HG03108 (cell line): ENCODE measurements around the gene PROX1.

Experiments
- ATAC-seq: cut with Tn5 transposase; IDR thresholded peaks from one replicate; pipeline ENCODE4 v1.9.1; 2021; ENCODE audit warnings: moderate library complexity; ENCODE audit not compliant: unreplicated experiment

PROX1 gene

DNA sequence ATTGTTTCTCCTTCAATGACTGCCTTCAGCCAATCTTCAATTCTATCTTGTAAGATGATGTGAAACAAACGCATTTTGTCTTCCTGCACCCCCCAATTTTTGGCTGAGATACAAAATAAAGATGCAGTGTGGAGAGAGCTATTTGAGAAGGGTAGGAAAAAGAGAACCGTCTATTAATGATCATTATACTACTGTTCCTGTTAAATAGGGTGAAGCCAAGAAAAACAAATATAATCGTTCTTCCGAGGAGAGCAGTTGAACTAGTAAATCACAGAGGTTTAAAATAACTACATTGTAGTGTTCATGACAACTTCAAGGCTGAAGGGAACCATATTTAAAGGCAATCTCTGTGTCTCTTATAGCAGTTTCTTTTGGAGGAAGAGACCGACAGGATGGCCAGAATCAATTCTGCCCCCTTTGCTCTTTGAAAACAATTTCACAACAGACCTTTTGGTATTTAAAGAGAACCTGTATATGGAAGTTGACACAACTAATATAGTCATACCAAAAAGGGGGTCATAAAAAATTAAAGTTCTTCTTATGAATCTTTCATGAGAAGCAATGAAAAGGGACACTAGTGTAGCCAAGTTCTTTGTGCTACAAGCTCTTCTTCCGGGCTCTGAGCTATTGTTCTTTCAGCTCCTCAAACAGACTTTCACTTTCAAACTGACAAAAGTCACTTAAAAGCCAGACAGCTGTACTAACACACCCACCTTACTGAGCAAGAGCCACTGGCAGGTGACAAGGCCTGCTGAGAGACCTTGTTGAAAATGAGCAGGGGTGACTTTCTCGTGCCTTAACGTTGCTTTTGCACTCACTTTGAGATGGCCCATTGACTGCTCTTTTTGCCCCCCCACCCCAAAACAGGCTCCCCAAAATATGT lies 30.9 kb downstream of the PROX1 start:
- no peak for ATAC-seq

DNA sequence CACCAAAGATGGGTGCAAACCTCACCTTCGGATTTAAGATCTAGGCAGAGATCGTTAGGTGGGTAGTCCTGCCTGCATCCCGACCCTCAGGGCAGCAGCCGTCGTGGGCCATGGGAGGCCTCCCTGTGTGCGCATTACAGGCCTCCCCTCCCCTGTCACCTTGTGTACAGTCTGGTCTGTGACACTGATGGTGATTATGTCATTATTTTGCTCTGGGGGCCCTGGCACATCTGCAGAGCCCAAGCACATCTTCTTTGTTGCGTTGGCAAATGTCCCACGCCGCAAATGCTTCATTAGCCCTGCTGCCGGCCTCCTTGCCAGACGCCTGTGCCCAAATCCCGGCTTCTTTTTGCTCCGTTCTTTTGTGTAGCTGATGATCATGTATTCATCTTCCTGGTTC lies 31.7 kb downstream of the PROX1 start:
- no peak for ATAC-seq

DNA sequence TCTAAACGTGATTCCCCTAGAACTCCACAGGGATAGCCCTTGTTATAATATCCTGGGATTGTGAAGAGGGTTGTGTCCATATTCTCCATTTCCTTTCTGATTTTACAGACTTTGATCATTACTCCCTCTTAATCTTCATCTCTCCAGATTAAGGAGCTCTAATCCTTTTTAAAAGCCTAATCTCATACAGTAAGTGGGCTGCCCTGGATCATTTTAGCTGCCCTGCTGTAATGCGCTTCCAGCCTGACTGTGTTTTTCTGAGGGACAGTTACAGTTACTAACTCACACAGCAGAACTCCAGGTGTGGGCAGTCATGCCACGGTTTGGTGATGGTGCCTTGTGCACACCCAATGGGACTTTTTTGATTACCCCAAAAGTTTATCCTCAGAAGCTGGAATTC lies 33.5 kb downstream of the PROX1 start:
- ATAC-seq: no peak

DNA sequence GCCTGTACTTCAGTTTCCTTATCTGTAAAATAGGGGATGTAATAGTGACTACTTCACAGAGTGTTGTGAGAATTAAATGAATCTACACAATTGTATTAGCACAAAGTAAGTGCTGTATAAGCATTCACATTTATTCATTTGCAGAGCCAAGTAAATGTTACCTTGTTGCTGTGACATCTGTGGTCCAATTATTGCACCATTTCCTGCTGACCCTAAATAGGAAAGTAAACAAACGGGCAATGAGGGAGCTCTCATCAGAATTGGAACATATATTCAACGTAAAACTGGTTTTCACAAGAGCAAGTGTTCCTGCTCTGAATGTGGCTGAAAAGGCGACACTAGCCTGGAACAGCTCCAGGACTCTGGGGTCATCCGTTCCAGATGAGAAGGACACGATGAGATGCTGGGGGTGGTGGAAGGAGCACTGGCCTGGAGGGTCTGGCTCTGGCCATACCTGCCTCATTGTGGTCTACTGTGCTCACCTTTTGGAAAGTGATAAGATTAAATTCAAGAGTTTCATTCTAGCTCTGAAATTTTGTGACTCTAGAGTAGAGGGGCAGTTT lies 34.5 kb downstream of the PROX1 start:
- ATAC-seq: no peak

DNA sequence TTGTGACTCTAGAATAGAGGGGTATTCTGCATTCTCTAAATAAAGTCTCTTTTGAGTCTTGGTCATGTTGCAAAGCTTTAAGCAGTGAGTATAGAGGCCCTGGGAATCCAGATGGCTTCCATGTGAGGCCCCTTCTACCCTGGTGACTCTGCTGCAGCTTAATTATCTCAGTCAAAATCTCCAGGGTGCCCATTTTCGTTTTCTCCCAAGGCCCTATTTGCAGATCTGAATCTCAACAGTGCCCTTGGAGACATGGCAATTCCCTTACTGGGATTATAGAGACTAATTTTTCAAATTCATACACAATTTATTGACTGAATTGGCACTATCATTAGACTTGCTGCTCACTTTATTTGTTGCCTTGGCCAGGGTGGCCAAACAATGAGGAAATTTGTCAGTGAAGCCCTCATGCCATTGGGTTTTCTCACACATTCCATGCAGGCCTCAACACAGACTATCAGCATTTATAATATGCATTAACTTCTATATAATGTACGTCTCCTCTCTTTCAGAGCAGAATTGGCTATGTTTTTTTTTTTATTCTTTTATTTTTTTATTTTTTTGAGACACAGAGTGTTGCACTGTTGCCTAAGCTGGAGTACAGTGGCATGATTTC lies 35.1 kb downstream of the PROX1 start:
- ATAC-seq: no peak

DNA sequence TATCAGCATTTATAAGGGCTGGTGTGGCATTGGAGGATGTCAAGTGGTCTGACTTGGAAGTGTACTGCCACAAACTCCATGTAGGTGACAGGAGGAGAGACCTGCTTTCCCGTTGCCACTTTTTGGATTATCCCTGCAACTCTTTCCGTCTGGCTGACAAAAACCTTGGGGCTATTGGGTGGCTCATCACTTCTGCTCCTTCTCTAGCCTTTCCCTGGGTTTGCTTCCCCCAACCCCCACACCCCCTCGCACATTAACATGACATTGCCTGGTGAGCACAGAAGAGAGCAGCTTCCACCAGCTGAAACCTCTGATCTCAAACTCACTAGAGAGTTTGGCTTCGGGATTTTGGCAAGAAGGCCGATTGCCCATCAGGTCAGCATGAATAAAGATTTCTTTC lies 39.2 kb downstream of the PROX1 start:
- ATAC-seq: no peak

DNA sequence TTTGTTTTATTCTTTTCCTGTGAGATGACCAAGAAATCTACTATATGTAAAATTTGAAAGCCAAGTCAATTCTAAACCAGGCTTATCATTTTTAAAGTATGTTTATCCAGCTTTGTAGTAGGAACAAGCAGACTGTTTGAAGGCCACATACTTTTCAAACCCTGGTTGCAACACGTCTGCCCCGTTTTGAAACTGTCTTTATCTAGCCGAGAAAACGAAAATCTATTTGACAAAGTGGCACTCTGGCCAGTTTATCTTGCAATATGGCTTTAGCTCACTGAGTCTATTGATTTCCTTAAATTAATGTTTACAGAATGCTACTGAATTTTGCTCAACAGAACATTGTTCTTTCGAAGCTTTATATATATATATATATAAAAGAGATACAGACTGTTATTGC lies 39.7 kb downstream of the PROX1 start:
- no peak for ATAC-seq

DNA sequence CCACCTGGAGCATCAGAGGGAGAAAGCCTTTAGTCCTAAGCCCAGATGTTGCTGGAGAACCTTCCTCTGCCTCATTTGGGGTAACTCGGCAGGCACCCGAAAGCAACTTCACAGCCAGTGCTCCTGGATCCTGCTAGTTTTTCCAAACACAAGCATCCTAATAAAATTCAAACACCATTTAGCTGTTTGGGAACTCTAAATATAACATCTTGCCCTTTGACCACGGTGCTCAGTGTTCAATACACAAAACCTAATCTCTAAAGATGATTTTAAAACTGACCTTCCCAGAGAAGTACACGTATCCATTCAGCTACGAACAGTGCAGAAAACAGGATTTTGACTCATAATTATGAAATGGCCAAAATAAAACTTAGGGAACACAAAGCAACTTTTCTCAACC lies 40.3 kb downstream of the PROX1 start:
- no peak for ATAC-seq

DNA sequence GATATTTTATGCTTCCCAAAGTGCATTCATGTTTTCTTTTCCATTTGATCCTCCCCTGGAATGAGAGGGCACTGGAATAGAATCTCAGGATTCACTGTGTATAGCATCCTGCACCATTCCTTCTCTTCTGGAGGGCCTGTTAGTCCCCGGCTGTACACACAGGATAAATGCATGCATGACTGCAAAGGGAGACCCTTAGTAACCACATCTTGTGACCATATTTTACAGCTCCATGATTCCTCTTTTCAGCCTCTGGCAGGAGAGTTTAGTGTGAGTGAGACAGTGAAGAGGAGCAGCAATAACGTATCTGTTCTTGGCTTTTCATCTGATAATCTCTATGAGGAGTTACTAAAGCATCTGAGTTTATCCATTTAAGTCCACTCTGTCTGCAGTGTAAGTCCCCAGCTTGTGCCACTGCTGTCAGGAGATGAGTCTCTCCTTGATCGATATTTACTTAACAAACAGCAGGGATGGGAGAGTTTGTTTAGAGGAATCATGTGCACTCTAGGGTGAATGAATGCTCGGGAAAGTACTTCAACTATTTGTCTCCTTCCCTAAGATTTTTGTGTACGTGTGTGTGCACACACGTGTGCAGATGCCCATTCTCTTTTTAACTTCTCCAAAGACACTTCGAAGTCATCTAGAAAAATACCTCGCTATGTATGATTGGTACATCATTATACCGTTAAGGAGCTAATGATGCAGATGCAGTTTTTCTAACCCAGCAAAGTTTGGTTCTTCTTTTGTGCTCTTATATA lies 41.1 kb downstream of the PROX1 start:
- no peak for ATAC-seq

DNA sequence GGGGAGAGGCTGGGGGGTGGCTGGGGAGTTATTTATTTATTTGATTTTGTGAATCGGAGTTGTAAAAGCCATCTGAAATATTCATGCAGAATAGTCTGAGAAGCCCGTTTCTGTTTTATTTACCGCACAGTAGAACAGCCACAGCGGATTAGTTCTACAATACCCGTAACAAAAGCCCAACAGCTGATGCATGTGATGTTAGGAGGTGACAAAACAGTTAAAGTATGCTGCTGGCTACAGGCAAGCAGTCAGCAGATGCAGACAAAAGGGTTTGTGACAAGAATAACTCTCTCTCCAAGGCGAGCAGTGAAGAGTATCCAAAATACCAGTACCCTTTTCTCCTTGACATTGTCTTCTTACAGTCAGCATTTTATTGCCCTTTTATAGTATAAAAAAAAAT lies 42.0 kb downstream of the PROX1 start:
- ATAC-seq: no peak

DNA sequence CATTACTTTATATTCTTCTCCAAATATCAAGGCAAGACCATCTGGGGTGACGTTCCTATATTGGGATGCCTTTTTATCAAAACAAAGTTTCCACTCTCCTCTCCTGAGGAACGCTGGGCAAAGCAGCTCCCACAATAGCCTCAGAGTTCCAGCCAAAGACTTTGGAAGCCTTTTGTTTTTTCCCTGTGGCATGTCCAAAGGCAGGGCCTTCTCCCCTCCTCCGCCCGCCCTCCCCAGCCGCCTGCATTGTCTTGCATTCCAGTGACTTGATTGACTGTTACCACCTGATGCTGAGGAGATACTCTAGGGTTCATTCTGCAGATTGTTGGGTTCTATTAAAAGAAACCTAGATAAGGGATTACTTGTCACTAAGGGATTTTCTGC lies 43.5 kb downstream of the PROX1 start:
- no peak for ATAC-seq

DNA sequence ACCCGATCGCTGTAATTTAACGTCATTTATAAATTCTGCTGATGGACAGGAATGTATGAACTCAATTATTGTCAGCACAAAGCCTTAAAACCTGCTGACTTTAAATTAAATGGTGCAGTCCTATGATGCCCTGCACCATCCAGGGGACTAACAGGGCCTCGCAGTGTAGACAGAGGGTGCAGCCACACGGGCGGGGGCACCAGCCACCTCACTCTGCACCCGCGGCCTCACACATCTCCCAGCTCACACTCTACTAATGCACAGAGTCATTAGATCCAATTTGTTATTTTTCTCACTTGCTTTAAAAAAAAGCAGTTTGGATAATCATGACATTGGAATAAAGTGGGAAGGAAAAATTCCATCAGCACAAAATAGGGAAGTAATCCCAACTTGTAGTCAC lies 49.7 kb downstream of the PROX1 start:
- no peak for ATAC-seq

DNA sequence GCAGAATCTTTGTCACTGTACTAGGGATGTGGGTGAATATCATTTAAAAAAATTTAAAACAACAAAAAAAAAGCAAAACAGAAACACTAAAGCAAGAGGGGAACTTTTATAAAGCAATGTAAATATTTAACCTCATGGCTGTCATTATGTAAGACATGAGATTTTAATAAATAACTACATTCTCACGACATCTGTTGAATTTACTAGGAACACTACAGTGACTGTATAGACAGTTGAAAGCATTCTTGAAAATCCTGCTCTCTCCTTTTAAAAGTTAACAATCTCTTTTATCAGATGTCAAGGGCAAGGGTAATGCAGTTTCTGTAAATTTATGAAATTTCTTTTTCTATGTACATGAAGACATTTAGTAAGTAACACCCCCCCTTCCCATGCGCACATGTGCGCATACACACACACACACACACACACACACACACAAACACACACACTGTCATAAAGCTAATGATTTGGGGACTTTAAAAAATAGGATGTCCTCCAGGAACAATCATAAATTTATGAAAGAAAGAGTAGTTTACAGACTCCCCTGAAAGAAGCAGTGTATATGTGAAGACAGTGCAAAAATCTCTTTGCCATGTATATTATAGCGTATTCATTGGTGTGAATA lies 51.7 kb downstream of the PROX1 start:
- ATAC-seq: no peak

DNA sequence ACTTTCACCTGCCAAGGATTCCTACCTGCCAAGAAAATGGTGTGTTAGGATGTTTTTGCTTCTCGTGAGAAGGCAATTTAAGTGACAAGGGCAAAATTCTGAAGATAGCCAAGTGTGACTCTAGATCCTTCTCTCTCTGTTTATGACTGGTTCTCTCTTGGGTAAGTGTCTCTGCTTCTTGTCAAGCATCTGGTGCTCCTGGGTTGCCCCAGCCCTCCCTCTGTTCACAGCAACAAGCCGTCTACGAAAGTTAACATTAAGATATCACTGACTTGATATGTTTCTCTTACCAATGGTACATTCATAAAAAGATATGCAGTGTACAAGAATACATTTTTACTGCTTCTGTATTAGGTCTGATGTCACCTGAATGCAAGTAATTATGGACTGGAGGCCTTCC lies 55.4 kb downstream of the PROX1 start:
- no peak for ATAC-seq

DNA sequence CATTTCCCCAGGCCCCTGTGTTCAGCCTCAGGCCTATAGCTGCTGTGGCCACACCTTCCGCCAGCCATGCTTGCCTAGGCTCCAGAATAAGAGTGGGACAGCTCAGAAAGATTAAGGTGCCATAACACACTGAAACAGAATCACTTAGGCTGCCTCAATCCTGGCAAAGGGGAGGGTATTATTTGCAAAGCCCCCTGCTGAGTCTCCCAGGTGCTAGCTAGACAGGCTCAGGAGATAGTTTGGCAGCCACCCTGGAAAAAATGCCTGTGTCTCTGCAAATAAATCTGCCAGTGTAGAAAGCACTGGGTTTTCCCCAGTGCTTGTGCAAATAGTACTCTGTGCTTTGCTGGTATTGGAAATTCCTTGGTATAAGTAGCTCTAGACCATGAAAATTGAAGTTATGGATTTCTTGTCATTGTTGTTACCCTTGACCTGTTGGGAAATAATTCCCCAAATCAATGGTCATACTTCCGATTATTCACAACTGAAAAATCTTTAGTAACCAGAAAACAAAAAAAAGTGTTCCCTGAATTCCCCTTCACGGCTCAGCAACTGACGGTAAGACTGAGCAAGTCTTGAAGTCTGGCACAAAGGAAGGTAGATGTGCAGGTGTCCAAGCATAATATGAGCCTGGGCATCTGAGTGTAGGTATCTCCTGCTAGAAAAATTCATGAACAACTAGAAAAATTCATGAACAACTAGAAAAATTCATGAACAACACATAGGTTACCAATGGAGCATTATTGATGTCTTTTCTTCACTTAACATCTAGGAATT lies 56.9 kb downstream of the PROX1 start:
- ATAC-seq: no peak

DNA sequence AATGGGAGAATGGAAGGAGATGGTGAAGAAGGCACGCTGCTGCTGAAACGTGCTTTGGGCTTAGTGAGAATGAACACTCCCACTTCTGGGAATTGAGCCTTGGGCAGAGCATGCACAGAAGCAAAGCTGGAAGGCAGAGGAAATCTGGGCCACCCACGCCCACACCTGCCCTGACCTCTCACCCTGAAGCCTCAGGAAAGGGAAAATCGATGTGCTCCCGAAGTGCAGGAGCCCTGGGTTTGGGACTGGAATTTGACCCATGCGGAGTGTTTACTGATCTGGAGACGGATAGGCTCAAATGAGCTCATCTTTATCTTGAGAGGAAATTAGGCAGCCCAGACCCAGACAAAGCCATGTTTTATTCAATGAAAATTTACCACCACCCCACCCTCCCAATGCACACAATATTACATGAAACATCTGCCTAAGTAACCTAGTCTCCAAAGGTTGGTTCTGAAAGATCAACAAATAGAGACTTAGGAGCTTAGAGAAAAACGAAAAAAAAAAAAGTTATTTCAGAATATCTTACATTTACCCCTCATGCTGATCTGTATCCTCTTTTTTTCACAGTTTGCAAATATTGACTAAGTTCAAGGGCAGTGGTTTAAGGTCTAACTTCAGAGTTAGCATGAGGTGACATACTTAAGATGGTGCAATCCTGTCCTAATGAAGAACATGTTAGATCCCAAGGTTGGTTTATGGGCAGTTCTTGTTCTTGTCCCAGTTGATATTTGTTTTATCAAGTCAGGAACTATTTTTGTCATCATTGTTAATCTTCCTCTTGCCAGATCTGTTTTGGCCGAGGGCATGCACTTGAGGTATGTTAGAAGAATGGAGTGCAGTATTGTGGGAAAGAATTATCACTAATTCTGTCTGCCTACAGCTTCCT lies 63.0 kb downstream of the PROX1 start:
- ATAC-seq: no peak

DNA sequence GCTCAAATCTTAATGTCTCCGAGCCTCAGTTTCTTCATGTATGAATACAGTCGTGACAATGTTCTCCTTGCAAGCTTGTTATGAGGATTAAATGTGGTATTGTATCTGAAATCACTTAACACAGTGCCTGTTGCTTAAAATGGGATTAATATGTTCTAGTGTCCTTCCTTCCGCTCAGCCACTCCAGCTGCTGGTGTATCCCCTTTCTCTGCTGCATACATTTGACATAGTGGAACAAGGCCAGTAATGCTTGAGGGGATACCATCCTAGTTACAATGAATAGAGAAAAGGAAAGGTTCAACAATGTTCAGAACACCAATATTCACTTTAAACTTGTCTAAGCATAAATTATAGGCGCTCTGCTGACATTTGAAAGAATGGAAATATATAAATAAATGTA lies 64.0 kb downstream of the PROX1 start:
- ATAC-seq: no peak

DNA sequence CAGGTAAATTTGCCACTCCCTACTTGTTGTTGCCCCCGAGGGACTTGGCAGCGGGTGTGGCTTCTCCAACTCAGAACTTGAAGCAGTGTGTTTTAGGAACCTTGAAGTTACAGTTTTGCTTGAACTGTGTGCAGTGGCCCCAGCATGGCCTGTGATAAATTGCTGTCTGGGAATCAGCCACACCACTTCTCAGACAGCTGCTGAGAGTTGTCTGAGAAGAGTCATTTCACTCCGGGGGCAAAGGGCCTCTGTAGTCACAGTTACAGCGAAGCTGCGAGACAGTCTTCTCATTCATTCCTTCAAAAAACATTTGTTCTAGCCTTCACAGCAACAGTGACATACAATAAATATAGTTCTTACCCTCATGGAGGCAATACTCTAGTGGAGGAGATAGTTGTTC lies 70.3 kb downstream of the PROX1 start:
- ATAC-seq: no peak

DNA sequence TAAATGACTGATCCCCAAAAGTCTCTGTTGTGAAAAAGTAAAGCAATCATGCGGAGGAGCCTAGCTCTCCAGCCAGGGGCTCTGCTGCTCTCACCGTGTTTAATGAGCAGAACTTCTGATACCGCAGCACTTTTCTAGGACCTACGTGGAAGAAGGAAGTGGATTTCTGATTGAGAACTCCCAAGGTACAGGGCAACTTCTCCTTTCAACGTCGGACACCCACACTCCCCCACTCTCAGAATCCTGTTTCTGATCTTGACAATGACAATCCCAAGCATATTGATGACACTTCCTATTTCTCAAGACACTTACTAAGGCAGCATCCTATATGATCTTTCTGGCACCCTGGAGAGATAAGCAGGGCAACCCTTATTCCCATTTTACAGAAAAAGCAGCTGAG lies 78.4 kb downstream of the PROX1 start:
- no peak for ATAC-seq
